ENCODE results near the gene TMEM183A.
A peak's percentile ranks its signal among the peaks of the same experiment; 100 is the strongest.
"Not testable (repeated sequence)": the region's sequence is repeated elsewhere in the genome, so short reads cannot be mapped to it uniquely, and the experiment has no call there.

TMEM183A gene, protein sequence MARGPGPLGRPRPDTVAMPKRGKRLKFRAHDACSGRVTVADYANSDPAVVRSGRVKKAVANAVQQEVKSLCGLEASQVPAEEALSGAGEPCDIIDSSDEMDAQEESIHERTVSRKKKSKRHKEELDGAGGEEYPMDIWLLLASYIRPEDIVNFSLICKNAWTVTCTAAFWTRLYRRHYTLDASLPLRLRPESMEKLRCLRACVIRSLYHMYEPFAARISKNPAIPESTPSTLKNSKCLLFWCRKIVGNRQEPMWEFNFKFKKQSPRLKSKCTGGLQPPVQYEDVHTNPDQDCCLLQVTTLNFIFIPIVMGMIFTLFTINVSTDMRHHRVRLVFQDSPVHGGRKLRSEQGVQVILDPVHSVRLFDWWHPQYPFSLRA

DNA sequence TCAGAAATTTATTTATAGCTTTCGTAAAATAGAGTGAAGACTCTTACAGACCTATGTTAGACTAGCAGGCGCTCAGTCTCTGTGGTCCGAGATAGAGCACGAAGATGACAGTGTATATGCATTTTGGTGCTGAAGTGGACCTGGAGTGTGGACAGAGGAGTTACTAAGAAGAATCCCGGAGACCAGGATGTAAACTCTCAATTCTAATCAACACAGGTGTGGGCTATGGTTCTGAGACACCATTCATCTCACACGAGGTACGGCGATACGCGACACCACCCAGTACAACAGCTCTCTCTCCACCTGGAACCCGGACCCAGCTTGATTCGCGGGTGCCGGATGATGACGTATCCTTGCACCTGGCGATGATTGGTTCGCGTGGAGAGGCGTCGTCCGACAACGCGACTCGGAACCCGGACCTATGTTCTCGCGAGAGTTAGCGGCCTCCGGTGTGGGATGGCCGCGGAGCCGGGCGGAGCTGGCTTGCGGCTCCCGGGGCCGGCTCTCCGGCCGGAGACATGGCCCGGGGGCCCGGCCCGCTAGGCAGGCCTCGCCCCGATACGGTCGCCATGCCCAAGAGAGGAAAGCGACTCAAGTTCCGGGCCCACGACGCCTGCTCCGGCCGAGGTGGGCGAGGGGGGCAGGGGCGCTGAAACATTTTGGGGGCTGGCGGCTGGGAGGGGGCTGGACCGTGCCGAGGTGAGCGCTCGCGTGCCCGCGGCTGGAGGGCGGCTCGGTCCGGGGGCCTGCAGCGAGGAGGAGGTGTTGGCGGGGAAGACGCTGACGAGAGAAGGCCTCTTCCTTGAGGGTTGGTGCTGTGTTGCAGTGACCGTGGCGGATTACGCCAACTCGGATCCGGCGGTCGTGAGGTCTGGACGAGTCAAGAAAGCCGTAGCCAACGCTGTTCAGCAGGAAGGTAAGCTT lies at the start of gene TMEM183A:
TMEM183A (plus strand) TSS at position 427 of the 924 bp plus-strand sequence; CDS start at position 519, 92 bp downstream.
- peak; percentile 98 for DNase-seq (ENCODE audit: low spot score)

DNA sequence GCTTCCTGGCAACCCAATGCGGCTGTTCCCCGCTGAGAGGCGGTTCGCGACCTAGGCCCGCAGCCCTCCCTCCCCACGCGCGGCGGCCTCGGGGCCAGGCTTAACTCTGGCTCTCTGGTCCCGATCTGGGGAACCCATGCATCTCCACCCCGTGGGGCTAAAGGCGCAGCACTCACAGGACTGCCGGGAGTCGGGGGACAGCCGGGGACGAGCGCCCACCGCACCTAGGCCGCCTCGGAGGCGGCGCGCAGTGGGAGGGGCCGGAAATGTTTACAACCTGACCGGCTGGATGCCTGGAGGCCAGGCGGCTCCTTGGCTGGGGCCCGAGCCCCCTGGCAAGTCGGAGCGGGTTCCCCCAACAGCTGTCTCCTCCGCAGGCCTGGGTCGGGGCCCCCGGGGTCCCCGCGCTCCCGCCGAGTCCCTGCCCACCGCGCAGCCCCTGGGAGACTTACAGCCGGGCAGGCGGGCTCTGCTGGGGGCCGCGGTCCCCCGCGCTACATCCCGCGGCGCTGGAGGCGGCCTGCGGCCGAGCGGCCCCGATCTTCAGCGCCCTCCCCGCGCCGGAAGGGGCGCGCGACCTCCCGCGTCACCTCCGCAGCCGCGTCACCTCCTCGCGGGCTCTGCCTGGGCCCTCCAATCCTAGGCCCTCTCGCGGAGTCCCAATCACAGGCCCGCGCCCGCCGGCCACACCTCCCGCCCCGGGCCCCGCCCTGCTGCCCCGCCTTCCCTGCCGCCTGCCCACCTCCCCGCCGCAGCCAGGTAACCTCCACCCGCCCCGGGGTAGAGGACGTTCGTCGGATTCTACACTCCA lies 49.2 kb upstream of the TMEM183A start, which contains the start of gene ADIPOR1:
ADIPOR1 (minus strand) TSS at position 580 of the 811 bp plus-strand sequence. CDS start 7,242 bp downstream, outside the sequence.
- DNase-seq (ENCODE audit: low spot score) = peak; percentile 93

DNA sequence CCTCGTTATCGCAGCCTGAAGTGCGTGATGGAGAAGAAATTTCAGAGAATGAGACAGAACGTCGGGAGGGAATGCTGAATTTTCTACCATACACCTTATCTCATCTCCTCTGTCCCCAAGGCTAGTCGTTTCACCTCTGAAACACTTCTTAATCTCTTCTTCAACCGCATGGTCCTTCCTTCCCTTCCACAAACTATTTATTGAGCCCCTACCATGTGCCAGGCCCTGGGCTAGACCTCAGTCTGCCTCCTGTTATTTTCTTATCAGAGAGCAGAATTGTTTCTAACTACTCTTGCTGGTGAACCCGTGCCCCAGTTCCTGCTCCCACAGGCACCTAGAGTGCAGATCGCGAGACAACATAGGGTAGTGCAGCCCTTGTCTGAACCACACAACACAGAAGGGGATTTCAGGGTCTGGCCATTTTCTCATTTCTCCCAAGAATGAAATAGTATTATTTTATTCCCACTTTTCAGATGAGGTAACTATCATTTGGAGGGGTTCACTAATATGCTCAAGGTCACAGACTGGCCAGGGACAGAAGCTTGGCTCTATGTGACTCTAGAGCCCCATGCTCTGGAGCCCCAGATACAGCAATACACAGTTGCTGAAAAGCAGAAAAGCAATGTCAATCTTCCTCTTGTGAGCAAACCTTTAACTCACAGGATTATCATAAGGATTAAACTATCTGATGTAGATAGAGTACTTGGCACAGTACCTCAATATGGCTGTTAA lies 48.5 kb upstream of the TMEM183A start:
- DNase-seq (ENCODE audit: low spot score) = no peak

DNA sequence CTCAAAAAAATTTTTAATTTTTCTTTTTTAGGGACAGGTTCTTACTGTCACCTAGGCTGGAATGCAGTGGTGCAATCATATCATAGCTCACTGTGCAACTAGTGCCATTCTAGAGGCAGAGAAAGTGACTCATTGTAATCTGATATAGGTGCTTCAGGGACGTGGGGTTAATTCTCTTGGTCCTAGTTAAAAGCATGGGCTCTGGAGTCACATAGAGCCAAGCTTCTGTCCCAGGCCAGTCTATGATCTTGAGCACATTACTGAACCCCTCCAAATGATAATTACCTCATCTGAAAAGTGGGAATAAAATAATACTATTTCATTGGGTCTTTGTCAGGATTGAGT lies 47.9 kb upstream of the TMEM183A start:
- DNase-seq (ENCODE audit: low spot score) = peak; percentile 24

DNA sequence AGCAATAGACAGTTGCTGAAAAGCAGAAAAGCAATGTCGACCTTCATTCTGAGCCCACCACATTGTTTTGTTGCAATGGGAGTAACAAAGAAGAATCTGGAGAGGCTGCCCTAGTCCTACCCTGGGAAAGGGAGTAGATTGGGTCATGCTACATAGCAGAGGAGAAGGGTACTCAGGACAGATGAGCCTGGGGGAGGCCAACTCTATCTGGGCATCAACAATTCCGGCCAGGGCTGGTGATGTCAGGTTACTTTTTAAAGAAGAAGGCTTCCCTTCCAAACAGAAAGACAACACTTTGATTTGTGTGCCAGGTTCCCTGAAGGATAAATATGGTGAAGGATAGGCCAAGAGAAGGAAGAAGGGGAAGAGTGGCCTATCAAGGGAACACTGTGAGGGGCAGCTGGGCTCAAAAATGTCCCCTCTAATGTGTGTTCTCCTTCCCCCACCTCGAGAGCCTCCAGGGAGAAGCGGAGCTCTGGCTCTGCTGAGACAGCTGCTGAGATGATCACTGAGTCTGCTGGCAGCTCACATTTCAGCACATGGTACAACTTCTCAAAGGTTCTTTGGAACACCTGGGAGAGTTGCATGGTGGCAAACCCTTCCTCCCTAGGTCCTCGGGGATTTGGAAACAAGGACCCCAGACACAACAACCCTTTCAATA lies 45.8 kb upstream of the TMEM183A start:
- DNase-seq (ENCODE audit: low spot score) = no peak

GRCh38 chr1:202964791-202965410 lies 42.3 kb upstream of the TMEM183A start:
- no peak for DNase-seq (ENCODE audit: low spot score)

DNA sequence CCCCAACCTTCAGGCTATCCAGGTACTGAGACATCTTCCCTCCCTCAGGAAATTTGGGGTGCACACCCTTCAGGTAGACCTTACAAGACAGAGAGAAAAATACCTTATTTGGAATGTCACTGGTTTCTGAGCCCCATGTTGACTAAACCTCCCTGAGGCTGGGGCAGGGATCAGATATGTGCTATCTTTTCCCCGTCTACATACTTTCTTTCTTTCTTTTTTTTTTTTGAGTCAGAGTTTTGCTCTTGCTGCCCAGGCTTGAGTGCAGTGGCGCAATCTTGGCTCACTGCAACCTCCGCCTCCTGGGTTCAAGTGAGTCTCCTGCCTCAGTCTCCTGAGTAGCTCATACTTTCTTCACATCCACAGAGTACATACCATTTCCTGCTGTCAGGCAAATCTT lies 41.8 kb upstream of the TMEM183A start:
- no peak for DNase-seq (ENCODE audit: low spot score)

- DNase-seq (ENCODE audit: low spot score) = no peak
Observed at GRCh38 chr1:202966006-202966898, 40.9 kb upstream of the TMEM183A start.

- no peak for DNase-seq (ENCODE audit: low spot score)
Observed at GRCh38 chr1:202967684-202968281, 39.4 kb upstream of the TMEM183A start.

- DNase-seq (ENCODE audit: low spot score) = no peak
Observed at GRCh38 chr1:202968351-202968750, 38.8 kb upstream of the TMEM183A start.

DNA sequence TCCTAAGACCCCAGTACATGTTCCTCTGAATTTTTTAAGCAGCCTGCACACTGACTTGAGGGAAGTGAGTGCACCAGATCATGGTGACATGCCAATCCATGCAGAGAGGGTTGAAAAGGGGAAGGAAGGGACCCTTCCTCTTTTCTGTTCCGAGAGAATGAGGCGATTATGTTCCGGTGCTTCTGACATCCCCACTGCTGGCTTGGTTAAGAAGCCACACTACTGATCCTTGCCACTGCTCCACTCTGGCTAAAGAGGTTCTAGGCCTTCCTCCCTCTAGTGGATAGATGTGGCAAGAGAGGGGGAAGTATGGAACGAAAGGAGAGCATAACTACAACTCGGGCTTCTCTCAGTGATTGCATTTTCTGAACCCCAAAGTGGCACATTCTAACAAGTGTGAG lies 38.3 kb upstream of the TMEM183A start:
- DNase-seq (ENCODE audit: low spot score) = peak; percentile 54

DNA sequence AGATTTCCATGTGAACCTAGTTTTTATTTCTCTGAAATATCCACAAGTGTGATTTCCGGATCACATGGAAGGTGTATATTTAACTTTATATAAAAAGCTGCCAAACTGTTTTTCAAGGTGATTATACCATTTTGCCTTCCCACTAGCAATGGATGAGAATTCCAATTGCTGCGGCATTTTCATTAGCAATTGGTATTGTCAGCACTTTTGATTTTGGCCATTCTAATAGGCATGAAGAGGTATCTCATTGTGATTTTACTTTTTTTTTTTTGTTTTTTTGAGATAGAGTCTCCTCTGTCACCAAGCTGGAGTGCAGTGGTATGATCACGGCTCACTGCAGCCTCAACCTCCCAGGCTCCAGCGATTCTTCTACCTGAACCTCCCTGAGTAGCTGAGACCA lies 35.1 kb upstream of the TMEM183A start:
- no peak for DNase-seq (ENCODE audit: low spot score)

GRCh38 chr1:202974856-202975255 lies 32.3 kb upstream of the TMEM183A start:
- DNase-seq (ENCODE audit: low spot score) = no peak

DNA sequence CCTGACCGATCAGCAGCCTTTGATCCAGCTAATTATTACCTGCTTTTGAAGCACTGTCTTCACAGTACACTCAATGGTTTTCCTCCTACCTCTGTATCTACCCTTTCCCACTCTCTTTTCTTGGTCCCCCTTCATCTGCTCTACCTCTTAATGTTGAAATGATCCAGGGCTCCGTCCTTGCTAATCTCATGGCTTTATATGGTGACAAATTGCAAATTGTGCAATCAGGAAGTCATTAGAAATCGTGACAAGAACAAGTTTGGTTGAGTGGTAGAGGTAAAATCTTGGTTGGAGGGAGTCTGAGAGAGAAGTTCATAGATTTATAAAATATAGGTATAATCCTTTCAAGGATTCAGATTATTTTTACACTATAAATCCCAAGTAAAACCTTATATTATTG lies 30.5 kb upstream of the TMEM183A start:
- DNase-seq (ENCODE audit: low spot score) = no peak

DNA sequence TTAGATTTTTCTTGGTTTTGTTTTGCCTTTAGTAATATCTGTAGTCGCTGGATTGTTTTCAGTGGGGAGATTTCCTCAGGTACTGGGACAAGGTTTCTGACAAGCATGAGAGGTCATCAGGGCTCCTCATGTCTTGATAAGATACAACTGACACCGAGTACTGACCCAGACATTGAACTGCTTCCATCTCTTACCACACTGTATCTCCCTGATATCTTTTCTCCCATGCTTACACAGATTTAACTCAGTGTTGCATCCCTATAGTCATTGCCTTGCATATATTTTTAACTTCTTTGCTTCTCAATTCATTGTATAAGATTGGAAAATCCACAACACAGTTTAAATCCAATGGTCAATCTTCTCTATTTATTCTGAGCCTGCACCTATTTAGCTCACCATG lies 27.7 kb upstream of the TMEM183A start:
- DNase-seq (ENCODE audit: low spot score) = no peak

- no peak for DNase-seq (ENCODE audit: low spot score)
Observed at GRCh38 chr1:202981939-202982338, 25.2 kb upstream of the TMEM183A start.

- DNase-seq (ENCODE audit: low spot score) = no peak
Observed at GRCh38 chr1:202982715-202983430, 24.3 kb upstream of the TMEM183A start.

- DNase-seq (ENCODE audit: low spot score) = not testable (repeated sequence)
Observed at GRCh38 chr1:202986120-202986519, 21.1 kb upstream of the TMEM183A start.

All from LoVo (cell line).